Stimulated activated CD4-positive, alpha-beta T cell treated with anti-CD3 and anti-CD28 coated beads, Interleukin-12 subunit alpha, Interleukin-12 subunit beta, amount 100 ng/mL, for 48 hours (primary cell): ENCODE data around the gene SRSF11.
"Not testable (repeated sequence)": the region's sequence is repeated elsewhere in the genome, so short reads cannot be mapped to it uniquely, and the experiment has no call there.

ENCODE experiments used
- DNase-seq, 3 donors: peaks; one replicate each; pipeline ENCODE4 v3.0.0-alpha.2; 2020; ENCODE audit warnings: low read depth in 2 of 3, low spot score in 1 of 3

SRSF11 gene, protein sequence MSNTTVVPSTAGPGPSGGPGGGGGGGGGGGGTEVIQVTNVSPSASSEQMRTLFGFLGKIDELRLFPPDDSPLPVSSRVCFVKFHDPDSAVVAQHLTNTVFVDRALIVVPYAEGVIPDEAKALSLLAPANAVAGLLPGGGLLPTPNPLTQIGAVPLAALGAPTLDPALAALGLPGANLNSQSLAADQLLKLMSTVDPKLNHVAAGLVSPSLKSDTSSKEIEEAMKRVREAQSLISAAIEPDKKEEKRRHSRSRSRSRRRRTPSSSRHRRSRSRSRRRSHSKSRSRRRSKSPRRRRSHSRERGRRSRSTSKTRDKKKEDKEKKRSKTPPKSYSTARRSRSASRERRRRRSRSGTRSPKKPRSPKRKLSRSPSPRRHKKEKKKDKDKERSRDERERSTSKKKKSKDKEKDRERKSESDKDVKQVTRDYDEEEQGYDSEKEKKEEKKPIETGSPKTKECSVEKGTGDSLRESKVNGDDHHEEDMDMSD

GRCh38 chr1:70221238-70222121, at the start of gene SRSF11:
TSS of gene SRSF11 (plus strand) at chr1:70221380. CDS start at chr1:70221637, 257 bp downstream.
- DNase-seq, result peak; percentile 94 to 96 (median 95)

DNA sequence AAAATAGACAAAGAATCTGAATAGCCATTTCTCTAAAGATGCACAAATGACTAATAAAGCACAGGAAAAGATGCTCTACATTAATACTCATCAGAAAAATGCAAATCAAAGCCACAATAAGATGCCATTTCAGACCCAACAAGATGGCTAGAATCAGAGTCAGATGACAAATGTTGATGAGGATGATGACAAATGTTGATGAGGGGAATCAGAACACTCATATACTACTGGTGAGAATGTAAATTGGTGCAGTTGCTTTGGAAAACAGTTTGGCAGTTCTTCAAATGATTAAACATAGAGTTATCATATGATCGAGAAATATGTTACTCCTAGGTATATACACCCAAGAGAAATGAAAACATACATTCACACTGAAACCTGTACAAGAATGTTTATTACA, 49.7 kb upstream of the SRSF11 start:
- no peak for DNase-seq

DNA sequence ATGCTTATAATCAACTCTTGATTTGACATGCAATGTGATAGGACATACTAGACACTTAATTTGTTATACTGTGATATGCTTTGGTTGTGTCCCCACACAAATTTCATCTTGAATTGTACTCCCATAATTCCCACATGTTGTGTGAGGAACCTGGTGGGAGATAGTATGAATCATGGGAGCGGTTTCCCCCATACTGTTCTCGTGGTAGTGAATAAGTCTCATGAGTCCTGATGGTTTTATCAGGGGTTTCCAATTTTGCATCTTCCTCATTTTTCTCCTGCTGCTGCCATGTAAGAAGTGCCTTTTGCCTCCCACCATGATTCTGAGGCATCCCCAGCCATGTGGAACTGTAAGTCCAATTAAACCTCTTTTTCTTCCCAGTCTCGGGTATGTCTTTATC, 36.0 kb upstream of the SRSF11 start:
- DNase-seq, result not testable (repeated sequence)

GRCh38 chr1:70188522-70188921, 32.7 kb upstream of the SRSF11 start:
- no peak for DNase-seq

DNA sequence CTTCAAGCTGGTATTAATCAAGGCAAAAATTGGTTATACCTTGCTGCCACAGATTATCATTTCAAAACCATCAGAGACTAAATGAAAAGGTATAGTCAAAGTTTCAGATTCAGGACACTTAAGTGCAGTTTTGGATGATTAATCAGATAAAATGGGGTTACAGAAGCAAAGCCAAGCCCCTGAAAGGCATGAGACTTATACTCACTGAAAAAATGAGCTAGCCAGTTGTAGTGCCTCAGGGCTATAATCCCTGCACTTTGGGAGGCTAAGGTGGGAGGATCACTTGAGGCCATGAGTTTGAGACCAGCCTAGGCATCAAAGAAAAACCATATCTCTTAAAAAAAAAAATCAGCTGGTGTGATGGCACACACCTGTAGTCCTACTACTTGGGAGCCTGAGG, 31.0 kb upstream of the SRSF11 start:
- DNase-seq, result no peak

DNA sequence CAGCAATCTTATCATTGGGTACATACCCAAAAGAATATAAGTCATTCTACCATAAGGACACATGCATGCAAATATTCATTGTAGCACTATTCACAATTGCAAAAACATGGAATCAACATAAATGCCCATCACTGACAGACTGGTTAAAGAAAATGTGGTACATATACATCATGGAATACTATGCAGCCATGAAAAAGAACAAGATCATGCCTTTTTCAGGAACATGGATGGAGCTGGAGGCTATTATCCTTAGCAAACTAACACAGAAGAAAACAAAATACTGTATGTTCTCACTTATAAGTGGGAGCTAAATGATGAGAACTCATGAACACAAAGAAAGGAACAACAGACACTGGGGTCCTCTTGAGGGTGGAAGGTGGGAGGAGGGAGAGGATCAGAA, 28.7 kb upstream of the SRSF11 start:
- not testable (repeated sequence) for DNase-seq

GRCh38 chr1:70194601-70195000, 26.6 kb upstream of the SRSF11 start:
- no peak for DNase-seq

GRCh38 chr1:70195342-70195741, 25.8 kb upstream of the SRSF11 start:
- no peak for DNase-seq

DNA sequence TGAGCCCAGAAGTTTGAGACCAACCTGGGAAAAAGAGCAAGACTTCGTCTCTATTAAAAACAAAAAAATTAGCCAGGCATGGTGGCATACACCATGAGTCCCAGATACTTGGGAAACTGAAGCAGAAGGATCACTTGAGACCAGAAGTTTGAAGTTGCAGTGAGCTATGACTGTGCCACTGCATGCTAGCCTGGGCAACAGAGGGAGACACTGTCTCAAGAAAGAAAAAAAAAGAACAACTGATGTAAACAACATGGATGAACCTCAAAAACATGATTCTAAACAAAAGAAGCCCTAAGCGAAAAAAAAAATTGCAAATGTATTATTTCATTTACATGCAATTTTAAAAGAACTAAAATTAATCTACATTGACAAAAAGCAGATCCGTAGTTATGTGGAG, 24.8 kb upstream of the SRSF11 start:
- no peak for DNase-seq

DNA sequence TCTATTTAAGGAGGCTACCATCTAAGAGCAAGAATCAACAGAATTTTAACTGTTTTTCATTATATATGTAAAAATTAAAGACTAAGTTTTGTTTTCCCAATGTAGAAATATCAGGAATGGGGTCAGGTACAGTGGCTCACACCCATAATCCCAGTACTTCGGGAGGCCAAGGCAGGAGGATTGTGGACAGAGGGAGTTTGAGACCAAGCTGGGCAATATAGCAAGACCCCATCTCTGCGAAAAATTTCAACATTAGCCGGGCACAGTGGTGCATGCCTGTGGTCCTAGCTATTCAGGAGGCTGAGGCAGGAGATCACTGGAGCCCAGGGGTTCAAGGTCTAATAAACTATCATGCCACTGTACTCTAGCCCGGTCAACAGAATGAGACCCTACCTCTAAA, 21.1 kb upstream of the SRSF11 start:
- DNase-seq, result no peak

DNA sequence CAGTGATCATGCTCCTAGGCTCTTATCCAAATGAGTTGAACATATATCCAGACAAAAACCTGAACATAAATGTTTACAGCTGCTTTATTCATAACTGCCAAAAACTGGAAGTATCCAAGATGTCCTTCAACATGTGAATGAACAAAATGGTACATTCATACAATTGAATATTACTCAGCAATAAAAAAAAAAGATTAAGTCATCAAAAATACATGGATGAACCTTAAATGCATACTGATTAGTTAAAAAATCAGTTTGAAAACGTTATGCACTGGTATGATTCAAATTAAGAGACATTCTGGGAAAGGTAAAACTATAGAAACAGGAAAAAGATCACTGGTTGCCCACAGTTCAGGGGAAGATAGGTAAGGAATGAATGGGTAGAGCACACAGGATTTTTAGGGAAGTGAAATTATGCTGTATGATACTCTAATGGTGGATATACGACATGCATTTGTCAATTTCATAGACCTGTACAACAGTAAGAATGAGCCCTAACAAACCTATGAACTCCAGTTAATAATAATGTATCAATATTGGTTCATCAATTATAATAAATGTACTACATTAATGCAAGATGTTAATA, 18.9 kb upstream of the SRSF11 start:
- no peak for DNase-seq

GRCh38 chr1:70204139-70204538, 17.0 kb upstream of the SRSF11 start:
- DNase-seq, result no peak

DNA sequence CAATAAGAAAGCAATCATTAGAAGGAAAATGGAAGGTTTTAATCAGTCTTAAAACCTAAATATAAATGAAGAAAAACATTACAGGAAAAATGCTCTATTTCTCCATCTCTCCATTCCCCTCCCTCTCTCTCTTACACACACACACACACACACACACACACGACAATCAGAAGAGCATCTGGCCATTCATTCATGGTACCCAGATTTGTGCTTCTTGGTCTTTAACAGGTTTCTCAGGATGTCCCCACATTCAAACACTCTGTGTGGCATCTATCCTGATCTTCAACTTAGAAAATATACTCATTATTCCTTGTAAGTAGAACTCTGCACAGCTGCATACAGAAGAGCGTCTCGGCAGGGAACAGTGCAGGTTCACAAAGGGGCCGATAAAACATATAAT, 16.6 kb upstream of the SRSF11 start:
- no peak for DNase-seq

GRCh38 chr1:70205071-70205433, 16.1 kb upstream of the SRSF11 start:
- DNase-seq, result no peak

- DNase-seq, result peak; percentile 90 to 93 (median 93)
Measured at GRCh38 chr1:70205434-70206118, 15.6 kb upstream of the SRSF11 start, which contains the start of gene LRRC40. TSS of gene LRRC40 (minus strand) at chr1:70205579. CDS start at chr1:70205540, 39 bp downstream.

DNA sequence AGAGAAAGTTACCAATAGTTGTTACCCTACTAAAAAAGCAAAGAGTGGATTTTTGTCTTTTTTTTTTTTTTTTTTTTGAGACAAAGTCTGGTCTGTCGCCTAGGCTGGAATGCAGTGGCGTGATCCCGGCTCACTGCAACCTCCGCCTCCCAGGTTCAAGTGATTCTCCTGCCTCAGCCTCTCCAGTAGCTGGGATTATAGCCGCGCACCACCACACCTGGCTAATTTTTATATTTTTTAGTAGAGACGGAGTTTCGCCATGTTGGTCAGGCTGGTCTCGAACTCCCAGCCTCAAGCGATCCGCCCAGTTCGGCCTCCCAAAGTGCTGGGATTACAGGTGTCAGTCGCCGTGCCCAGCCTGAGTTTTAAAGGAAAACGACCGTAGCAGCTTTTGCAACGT, 14.3 kb upstream of the SRSF11 start:
- DNase-seq, result not testable (repeated sequence)

DNA sequence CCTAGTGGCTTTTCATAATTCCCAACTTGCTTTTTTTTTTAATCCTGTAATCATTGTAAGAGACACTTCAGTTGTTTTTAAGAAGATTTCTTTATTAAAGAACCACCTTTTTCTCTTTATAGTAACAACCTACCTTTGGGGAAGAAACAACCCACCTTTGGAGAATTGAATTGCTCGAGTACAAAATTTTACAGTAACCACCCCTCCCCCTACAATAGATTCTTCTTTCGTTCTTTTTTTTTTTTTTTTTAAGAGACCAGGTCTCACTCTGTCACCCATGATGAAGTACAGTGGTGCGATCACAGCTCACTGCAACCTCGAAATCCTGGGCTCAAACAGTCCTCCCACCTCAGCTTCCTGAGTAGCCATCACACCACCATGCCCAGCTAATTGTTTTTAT, 13.7 kb upstream of the SRSF11 start:
- no peak for DNase-seq

DNA sequence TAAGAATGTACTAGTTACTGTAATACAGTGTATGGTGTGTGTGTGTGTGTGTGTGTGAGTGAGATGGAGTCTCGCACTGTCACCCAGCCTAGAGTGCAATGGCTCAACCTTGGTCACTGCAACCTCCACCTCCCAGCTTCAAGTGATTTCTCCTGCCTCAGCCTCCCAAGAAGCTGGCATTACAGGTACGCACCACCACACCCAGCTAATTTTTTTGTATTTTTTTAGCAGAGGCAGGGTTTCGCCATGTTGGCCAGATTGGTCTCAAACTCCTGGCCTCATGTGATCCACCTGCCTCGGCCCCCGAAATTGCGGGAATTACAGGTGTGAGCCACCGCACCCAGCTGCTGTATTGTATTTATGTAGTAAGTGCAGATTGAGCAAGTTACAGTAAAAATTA, 12.9 kb upstream of the SRSF11 start:
- DNase-seq, result no peak

- DNase-seq, result no peak
Measured at GRCh38 chr1:70210820-70211219, 10.4 kb upstream of the SRSF11 start.

- DNase-seq, result no peak
Measured at GRCh38 chr1:70211541-70211940, 9.6 kb upstream of the SRSF11 start.

- no peak for DNase-seq
Measured at GRCh38 chr1:70220015-70220414, 1.2 kb upstream of the SRSF11 start.
